CD14-positive monocyte (primary cell): ENCODE measurements around the gene MLLT10. TPM values are rescaled to one million over a fixed set of nuclear protein-coding genes. Genes with fewer than 3 reads are reported as not detected.

ENCODE experiments used
- DNase-seq, 3 donors: peaks; one replicate each; pipeline ENCODE4 v3.0.0-alpha.2; 2011 to 2022
- H2AFZ ChIP-seq: 2 replicates; pipeline ENCODE4 v1.6.0; 2012; ENCODE audit warnings: mild to moderate bottlenecking, low read depth, low read length, inconsistent platforms; ENCODE audit not compliant: insufficient read depth, poor library complexity, severe bottlenecking
- H3K27ac ChIP-seq, 2 donors: 1 replicate in 1 of 2; 2 replicates in 1 of 2; pipeline ENCODE4 v1.5.1; 2012 to 2013; ENCODE audit warnings: low read length in 2 of 2, control low read depth in 1 of 2, inconsistent platforms in 1 of 2, low read depth in 1 of 2, mild to moderate bottlenecking in 1 of 2
- H3K27me3 ChIP-seq, 2 donors: one replicate each; pipeline versions ENCODE4 v1.6.0 to v1.6.1; 2011 to 2013; ENCODE audit warnings: low read length in 2 of 2; ENCODE audit not compliant: control insufficient read depth in 2 of 2, insufficient read depth in 2 of 2
- H3K36me3 ChIP-seq, 2 donors: replicated peaks in 1 of 2; 1 replicate in 1 of 2; 2 replicates in 1 of 2; pipeline versions ENCODE4 v1.5.1 to v1.6.1; 2012 to 2013; ENCODE audit warnings: low read length in 2 of 2, control low read depth in 1 of 2, inconsistent platforms in 1 of 2, mild to moderate bottlenecking in 1 of 2; ENCODE audit not compliant: insufficient read depth in 2 of 2, control insufficient read depth in 1 of 2
- H3K4me1 ChIP-seq, 2 donors: 1 replicate in 1 of 2; 2 replicates in 1 of 2; pipeline versions ENCODE4 v1.5.1 to v1.6.1; 2012 to 2013; ENCODE audit warnings: low read length in 2 of 2, control low read depth in 1 of 2, inconsistent platforms in 1 of 2, mild to moderate bottlenecking in 1 of 2, moderate library complexity in 1 of 2; ENCODE audit not compliant: insufficient read depth in 2 of 2, control insufficient read depth in 1 of 2
- H3K4me2 ChIP-seq: replicated peaks from 2 replicates; pipeline ENCODE3; 2012; ENCODE audit warnings: low read length, moderate library complexity, mild to moderate bottlenecking; ENCODE audit not compliant: poor library complexity, severe bottlenecking; ENCODE audit errors: extremely low read depth
- H3K4me3 ChIP-seq, 3 experiments: fragments of 200-600 bp in 1 of 3; sonication (generic) in 1 of 3; replicated peaks in 1 of 3; 1 replicate in 2 of 3; 2 replicates in 1 of 3; pipeline ENCODE4 v1.5.1; 2011 to 2013; ENCODE audit warnings: low read length in 3 of 3, mild to moderate bottlenecking in 3 of 3, control low read depth in 2 of 3, low read depth in 2 of 3, inconsistent platforms in 1 of 3, moderate library complexity in 1 of 3
- H3K79me2 ChIP-seq: 2 replicates; pipeline ENCODE4 v1.6.0; 2012; ENCODE audit warnings: mild to moderate bottlenecking, control low read depth, inconsistent platforms, low read length, moderate library complexity; ENCODE audit not compliant: insufficient read depth
- H3K9ac ChIP-seq: 2 replicates; pipeline ENCODE4 v1.6.0; 2017; ENCODE audit warnings: low read length, mild to moderate bottlenecking; ENCODE audit not compliant: insufficient read depth, poor library complexity, severe bottlenecking
- H3K9me3 ChIP-seq, 2 donors: replicated peaks in 1 of 2; 1 replicate in 1 of 2; 2 replicates in 1 of 2; pipeline versions ENCODE4 v1.5.1 to v1.6.1; 2012 to 2013; ENCODE audit warnings: low read length in 2 of 2, control low read depth in 1 of 2; ENCODE audit not compliant: control insufficient read depth in 1 of 2, insufficient read depth in 1 of 2
- H4K20me1 ChIP-seq: 2 replicates; pipeline ENCODE4 v1.6.0; 2012; ENCODE audit warnings: mild to moderate bottlenecking, low read length, control low read depth, moderate library complexity; ENCODE audit not compliant: insufficient read depth
- H3K27ac Mint-ChIP-seq, 7 donors: one replicate each; pipeline ENCODE4 v1.8.0; 2020; ENCODE audit warnings: mild to moderate bottlenecking in 7 of 7, mixed read lengths in 7 of 7, moderate library complexity in 6 of 7, inconsistent platforms in 2 of 7
- H3K27me3 Mint-ChIP-seq, 3 donors: one replicate each; pipeline ENCODE4 v1.8.0; 2021 to 2022; ENCODE audit warnings: low read depth in 3 of 3, mild to moderate bottlenecking in 3 of 3, mixed read lengths in 3 of 3, moderate library complexity in 3 of 3, inconsistent platforms in 1 of 3
- H3K36me3 Mint-ChIP-seq, 2 donors: one replicate each; pipeline ENCODE4 v1.8.0; 2020; ENCODE audit warnings: mixed read lengths in 2 of 2, inconsistent platforms in 1 of 2, mild to moderate bottlenecking in 1 of 2
- H3K4me1 Mint-ChIP-seq: one replicate; pipeline ENCODE4 v1.8.0; 2020; ENCODE audit warnings: mild to moderate bottlenecking, mixed read lengths
- H3K4me3 Mint-ChIP-seq, 2 donors: one replicate each; pipeline ENCODE4 v1.8.0; 2020; ENCODE audit warnings: mild to moderate bottlenecking in 2 of 2, mixed read lengths in 2 of 2, moderate library complexity in 1 of 2
- H3K9me3 Mint-ChIP-seq, 7 donors: one replicate each; pipeline ENCODE4 v1.8.0; 2020 to 2022; ENCODE audit warnings: mixed read lengths in 7 of 7, mild to moderate bottlenecking in 6 of 7, moderate library complexity in 6 of 7, inconsistent platforms in 2 of 7
- WGBS: methylation state at CpG from one replicate; pipeline ENCODE4 v1.1.5; 2013; ENCODE audit warnings: missing lambda C conversion rate; ENCODE audit not compliant: insufficient coverage; 5-methylcytosine and 5-hydroxymethylcytosine counted together
- intact Hi-C, 2 donors: fragments of 100-400 bp; cut with micrococcal nuclease; formaldehyde crosslinking; loops; one replicate each; pipeline versions ENCODE4 v1.15.0 to v1.15.1; 2023
- polyA plus RNA-seq, 3 donors: library from polyadenylated mRNA; depleted of rRNA in 1 of 3; unstranded in 2 of 3; stranded (reverse) in 1 of 3; fragments of 300-500 nt in 2 of 3; fragments of >200 nt in 1 of 3; fragmentation: Illumina TruSeq in 2 of 3; gene quantifications; 1 replicate in 2 of 3; 2 replicates in 1 of 3; pipeline ENCODE4 v1.2.3, GENCODE V29; 2012 to 2021
- TF ChIP-seq, protein P1 (sequence below): fragments of 200-600 bp; IDR thresholded peaks from one replicate; pipeline ENCODE4 v1.8.0; 2022; ENCODE audit warnings: antibody characterized with exemption, mild to moderate bottlenecking

The MLLT10 gene
- polyA plus RNA-seq, 3 donors: 4.9 to 39.1 (median 7.5) TPM

DNA sequence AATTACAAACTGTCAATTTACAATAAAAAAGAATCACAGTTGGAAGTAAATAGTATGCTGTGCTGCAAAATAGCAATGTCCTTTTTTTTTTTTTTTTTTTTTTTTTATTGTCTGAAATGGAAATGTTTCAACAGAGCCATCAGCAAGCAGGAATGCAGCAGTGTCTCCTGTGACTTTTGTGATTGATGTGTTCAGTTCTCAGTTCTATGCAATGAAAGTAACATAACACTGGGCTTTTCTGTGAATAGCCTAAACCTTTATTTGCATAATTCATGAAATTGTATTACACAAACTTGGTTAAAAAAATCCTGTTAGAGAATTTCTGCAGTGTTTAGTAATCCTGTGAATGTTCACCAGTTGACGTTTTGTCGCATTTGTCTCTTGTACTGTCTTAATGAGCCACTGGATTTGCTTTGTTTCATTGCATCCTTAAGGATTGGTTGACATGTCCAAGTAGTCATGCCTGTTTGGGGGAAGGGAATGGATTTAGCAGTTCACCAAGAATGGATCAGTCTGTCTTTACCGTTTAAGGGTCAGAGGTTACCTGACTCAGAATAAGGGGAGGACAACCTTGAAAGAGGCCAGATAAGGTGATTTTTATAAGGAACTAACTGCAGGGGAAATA lies 192.7 kb downstream of the MLLT10 start:
- peaks cover 50 to 54% of the 10 kb centered on the region in 2 donors for H3K36me3 Mint-ChIP-seq
- Histone ChIP-seq H3K27ac (no peak overlapping the region), H3K9ac (no peak overlapping the region), H3K9me3 (no peaks in the 10 kb centered on the region), H3K27me3 (no peaks in the 10 kb centered on the region), H2AFZ (no peak overlapping the region), H3K4me3 (no peak overlapping the region), H3K36me3 (peaks cover 23 to 49% of the 10 kb centered on the region in 2 donors), H3K4me2 (no peak overlapping the region), H3K4me1 (peaks cover 15 to 21% of the 10 kb centered on the region in 2 donors), H4K20me1 (peaks cover 48% of the 10 kb centered on the region), H3K79me2 (peaks cover 11% of the 10 kb centered on the region)
- H3K4me3 Mint-ChIP-seq: no peak overlapping the region
- intact Hi-C loops: no loop called here
- H3K27ac Mint-ChIP-seq: no peak overlapping the region
- DNase-seq: no peak
- WGBS: 100% methylated on average over 3 of the region's 3 CpGs
- TF ChIP-seq, protein P1, sequence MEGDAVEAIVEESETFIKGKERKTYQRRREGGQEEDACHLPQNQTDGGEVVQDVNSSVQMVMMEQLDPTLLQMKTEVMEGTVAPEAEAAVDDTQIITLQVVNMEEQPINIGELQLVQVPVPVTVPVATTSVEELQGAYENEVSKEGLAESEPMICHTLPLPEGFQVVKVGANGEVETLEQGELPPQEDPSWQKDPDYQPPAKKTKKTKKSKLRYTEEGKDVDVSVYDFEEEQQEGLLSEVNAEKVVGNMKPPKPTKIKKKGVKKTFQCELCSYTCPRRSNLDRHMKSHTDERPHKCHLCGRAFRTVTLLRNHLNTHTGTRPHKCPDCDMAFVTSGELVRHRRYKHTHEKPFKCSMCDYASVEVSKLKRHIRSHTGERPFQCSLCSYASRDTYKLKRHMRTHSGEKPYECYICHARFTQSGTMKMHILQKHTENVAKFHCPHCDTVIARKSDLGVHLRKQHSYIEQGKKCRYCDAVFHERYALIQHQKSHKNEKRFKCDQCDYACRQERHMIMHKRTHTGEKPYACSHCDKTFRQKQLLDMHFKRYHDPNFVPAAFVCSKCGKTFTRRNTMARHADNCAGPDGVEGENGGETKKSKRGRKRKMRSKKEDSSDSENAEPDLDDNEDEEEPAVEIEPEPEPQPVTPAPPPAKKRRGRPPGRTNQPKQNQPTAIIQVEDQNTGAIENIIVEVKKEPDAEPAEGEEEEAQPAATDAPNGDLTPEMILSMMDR: no peak
- H3K4me1 Mint-ChIP-seq: peaks cover 24% of the 10 kb centered on the region
- no peaks in the 10 kb centered on the region for H3K9me3 Mint-ChIP-seq
- H3K27me3 Mint-ChIP-seq: no peaks in the 10 kb centered on the region

DNA sequence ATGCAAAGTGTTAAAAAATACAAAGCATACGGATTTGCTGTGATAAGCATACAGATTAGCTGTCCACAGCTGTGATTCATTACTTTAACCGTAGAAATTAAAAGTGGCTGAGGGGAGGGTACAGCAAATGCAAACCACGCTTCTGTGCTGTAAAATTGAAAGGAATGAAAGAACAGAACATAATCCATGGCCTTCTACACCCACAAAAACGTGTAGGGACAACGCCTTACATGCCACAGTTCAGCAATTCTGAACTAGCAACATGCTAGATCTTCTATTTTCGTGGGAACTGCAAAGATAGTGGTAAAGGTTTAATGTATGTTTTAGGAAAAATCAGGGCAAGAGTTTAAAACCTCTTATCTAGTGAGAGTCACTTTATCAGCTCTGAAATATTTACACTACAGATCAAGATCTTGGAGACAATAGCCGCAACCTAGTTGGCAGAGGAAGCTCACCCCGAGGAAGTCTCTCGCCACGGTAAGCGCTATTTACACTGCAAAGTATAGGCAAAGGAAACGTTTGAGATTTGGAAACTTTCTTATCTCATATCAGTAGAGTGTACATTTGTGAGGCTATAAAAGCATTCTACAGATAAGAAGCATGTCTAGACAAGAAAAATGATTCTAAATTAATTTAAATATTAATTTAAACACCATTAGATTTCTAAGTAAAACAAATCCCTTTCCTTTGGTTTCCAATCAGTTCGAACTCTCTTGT lies 193.6 kb downstream of the MLLT10 start:
- Histone ChIP-seq H3K4me2 (no peak overlapping the region), H3K9ac (no peak overlapping the region), H3K79me2 (peaks cover 10% of the 10 kb centered on the region), H3K9me3 (no peaks in the 10 kb centered on the region), H3K27me3 (no peaks in the 10 kb centered on the region), H3K36me3 (peaks cover 25 to 57% of the 10 kb centered on the region in 2 donors), H3K4me3 (no peak overlapping the region), H3K4me1 (peaks cover 15 to 21% of the 10 kb centered on the region in 2 donors), H4K20me1 (peaks cover 41% of the 10 kb centered on the region), H2AFZ (no peak overlapping the region), H3K27ac (no peak overlapping the region)
- Mint-ChIP-seq H3K36me3 (peaks cover 48 to 58% of the 10 kb centered on the region in 2 donors), H3K27ac (no peak overlapping the region), H3K27me3 (no peaks in the 10 kb centered on the region), H3K4me1 (peaks cover 24% of the 10 kb centered on the region), H3K9me3 (no peaks in the 10 kb centered on the region), H3K4me3 (no peak overlapping the region)
- no peak for DNase-seq
- WGBS: 71% methylated on average over 1 of the region's 13 CpGs
- intact Hi-C loops: no loop called here
- TF ChIP-seq, protein P1: no peak
